ENCODE results near the gene ATOH8. TPM values are rescaled to one million over a fixed set of nuclear protein-coding genes. Genes with fewer than 3 reads are reported as not detected.
A peak's percentile ranks its signal among the peaks of the same experiment; 100 is the strongest.

Gene ATOH8
- total RNA-seq, 4 donors from 2014 or later: 34.5 to 79.5 (median 59.6) TPM

DNA sequence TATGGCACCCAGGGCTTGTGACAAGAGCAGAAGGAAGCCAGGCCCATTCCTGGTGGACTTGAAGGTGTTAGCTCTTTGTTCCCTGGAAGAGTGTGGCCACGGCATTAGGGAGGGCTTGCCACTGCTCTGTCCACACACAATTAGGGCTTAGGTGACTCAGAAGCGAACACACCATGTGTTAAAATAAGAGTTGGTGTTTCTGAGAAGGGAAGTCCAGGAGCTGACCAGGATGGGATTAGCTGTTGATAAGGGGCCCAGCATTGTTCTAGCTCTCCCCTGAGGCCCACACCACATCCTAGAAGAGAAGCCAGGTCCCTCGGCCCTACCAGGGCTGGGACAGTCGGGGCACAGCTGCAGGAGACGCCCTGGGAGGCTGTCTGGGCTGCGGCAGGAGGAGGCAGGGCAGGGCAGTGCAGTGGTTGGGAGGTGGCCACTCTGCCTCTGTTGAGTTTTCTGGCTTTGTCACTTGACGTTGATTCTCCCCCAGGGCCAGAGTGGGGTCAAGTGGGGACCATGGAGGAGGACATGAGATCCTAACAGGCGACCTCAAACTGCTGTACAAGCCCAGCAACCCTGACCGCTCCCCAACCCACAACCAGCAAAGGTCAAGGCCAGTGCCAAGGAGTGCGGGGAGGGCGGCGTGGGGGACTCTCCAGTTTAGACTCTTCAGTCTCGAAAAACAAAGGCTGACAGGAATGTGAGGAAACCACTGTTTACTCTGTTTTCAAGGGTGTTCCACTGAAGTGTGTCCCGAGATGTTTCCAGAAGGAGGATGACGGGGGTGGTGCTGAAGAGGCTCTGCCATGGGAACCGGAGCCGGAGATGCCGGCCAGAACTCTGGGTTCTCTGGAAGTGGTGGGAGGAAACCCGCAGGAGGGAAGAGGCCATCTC lies 42.9 kb upstream of the ATOH8 start:
- peak; percentile 54 for ATAC-seq
- Histone ChIP-seq H3K4me1 (peaks cover 0 to 36% (median 4%) of the 10 kb centered on the region in 3 donors), H3K27me3 (no peaks in the 10 kb centered on the region), H3K4me3 (peak overlapping the region in 1 of 2 donors; percentile 5), H3K27ac (peak overlapping the region in 3 of 4 donors; percentile 64 to 75 (median 72)), H3K36me3 (no peaks in the 10 kb centered on the region), H3K9me3 (no peaks in the 10 kb centered on the region)
- WGBS, 2 donors (ENCODE audit: low coverage in 1 of 2): 68% methylated on average over 6 of the region's 19 CpGs; no CpG with 5 or more reads in 1 of the 2 donors
- TF ChIP-seq, protein P1, sequence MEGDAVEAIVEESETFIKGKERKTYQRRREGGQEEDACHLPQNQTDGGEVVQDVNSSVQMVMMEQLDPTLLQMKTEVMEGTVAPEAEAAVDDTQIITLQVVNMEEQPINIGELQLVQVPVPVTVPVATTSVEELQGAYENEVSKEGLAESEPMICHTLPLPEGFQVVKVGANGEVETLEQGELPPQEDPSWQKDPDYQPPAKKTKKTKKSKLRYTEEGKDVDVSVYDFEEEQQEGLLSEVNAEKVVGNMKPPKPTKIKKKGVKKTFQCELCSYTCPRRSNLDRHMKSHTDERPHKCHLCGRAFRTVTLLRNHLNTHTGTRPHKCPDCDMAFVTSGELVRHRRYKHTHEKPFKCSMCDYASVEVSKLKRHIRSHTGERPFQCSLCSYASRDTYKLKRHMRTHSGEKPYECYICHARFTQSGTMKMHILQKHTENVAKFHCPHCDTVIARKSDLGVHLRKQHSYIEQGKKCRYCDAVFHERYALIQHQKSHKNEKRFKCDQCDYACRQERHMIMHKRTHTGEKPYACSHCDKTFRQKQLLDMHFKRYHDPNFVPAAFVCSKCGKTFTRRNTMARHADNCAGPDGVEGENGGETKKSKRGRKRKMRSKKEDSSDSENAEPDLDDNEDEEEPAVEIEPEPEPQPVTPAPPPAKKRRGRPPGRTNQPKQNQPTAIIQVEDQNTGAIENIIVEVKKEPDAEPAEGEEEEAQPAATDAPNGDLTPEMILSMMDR (IDR thresholded peaks at IDR 0.05): no peak
- peak; percentile 14 for TF ChIP-seq POLR2AphosphoS5 (IDR thresholded peaks at IDR 0.05)
- TF ChIP-seq EP300 (IDR thresholded peaks at IDR 0.05): no peak

DNA sequence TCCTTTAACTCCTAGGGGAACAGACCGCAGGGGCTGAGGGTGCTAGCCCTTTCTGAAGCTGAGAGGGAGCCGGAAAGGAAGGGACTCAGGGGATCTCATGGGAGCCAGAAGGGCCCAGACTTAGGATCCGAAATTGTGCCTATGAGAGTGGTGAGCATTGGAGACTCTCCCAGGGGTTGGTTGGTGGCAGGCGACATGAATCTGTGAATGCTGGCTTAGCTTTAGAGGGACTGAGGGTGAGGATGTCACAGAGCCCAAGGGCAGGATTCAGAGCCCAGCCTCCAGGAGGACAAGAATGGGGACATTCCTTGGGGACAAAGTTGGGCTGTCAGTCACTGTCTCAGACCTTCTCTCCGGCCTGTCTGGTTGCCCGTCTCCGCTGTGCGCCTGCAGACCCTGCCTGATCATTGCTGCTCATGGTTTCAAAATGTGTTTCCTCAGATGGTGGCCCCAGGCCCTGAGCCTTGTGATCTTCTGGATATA lies 42.2 kb upstream of the ATOH8 start:
- TF ChIP-seq POLR2A (IDR thresholded peaks at IDR 0.05): no peak
- no peak for TF ChIP-seq POLR2AphosphoS5 (IDR thresholded peaks at IDR 0.05)
- TF ChIP-seq, protein P1 (IDR thresholded peaks at IDR 0.05): no peak
- no peak for TF ChIP-seq EP300 (IDR thresholded peaks at IDR 0.05)
- H3K4me3 ChIP-seq: peak overlapping the region in 1 of 2 donors; percentile 5
- peaks cover 0 to 33% (median 0%) of the 10 kb centered on the region in 3 donors for H3K4me1 ChIP-seq
- H3K27me3 ChIP-seq: no peaks in the 10 kb centered on the region
- peak overlapping the region in 3 of 4 donors; percentile 64 to 72 (median 70) for H3K27ac ChIP-seq
- ATAC-seq: no peak
- H3K36me3 ChIP-seq: no peaks in the 10 kb centered on the region
- H3K9me3 ChIP-seq: no peaks in the 10 kb centered on the region
- WGBS, 2 donors (ENCODE audit: low coverage in 1 of 2): 80% methylated on average over 2 of the region's 8 CpGs; no CpG with 5 or more reads in 1 of the 2 donors

- ATAC-seq: no peak
- WGBS, 2 donors (ENCODE audit: low coverage in 1 of 2): 40 to 100% methylated on average over 1 to 7 of the region's 15 CpGs
These were observed 41.5 kb upstream of the ATOH8 start for GRCh38 chr2:85712336-85712735.

DNA sequence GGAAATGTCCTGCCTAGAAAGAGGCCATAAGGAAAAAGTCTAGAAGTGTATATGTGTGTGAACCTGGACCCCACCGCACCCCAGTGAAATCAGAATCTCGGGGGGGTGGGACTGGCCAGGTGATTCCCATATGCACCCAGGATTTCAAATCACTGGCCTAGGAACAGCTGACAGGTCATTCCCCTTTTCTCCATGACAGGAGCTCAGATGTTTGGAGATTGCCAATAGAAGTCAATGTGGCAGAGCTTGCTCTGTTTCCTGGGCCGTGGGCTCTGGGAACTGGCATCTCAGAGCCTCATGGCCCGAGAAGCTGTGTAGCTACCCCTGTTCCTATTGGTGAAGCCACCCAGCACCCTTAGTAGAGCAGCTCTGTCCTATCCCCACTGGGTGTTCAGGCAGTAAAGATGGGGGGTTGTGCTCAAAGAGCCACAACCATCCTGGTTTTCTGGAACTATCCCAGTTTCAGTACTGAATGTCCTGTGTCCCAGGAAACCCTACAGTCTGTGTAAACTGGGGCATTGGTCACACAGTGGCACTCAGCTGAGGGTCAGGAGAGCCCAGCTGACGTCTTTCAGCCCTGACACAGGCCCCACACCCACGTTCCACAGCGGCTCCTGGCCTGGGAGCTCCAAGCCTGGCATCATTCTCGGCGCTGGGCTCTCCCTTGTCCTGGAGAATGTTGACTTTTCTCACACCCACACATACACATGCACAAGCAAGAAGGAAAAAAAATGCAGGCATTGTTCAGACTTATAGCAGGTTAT lies 40.8 kb upstream of the ATOH8 start:
- TF ChIP-seq POLR2A (IDR thresholded peaks at IDR 0.05) (no peak), EP300 (IDR thresholded peaks at IDR 0.05) (no peak), POLR2AphosphoS5 (IDR thresholded peaks at IDR 0.05) (no peak)
- TF ChIP-seq, protein P1 (IDR thresholded peaks at IDR 0.05): no peak
- Histone ChIP-seq H3K9me3 (no peaks in the 10 kb centered on the region), H3K4me1 (peaks cover 0 to 23% (median 0%) of the 10 kb centered on the region in 3 donors), H3K36me3 (no peaks in the 10 kb centered on the region), H3K27ac (peak overlapping the region in 3 of 4 donors; percentile 53 to 72 (median 70)), H3K4me3 (no peak overlapping the region), H3K27me3 (no peaks in the 10 kb centered on the region)
- 66 to 67% methylated on average over 3 to 5 of the region's 9 CpGs for WGBS, 2 donors (ENCODE audit: low coverage in 1 of 2)
- no peak for ATAC-seq

More at GRCh38 chr2:85712336-85712735, 41.5 kb upstream of the ATOH8 start:
- H3K36me3 ChIP-seq: no peaks in the 10 kb centered on the region
- H3K27ac ChIP-seq: peak overlapping the region in 3 of 4 donors; percentile 53 to 72 (median 70)
- no peak overlapping the region for H3K4me3 ChIP-seq
- no peak for TF ChIP-seq POLR2A (IDR thresholded peaks at IDR 0.05)
- no peak for TF ChIP-seq POLR2AphosphoS5 (IDR thresholded peaks at IDR 0.05)
- TF ChIP-seq, protein P1 (IDR thresholded peaks at IDR 0.05): no peak
- no peak for TF ChIP-seq EP300 (IDR thresholded peaks at IDR 0.05)
- H3K9me3 ChIP-seq: no peaks in the 10 kb centered on the region
- no peaks in the 10 kb centered on the region for H3K27me3 ChIP-seq
- H3K4me1 ChIP-seq: peaks cover 0 to 25% (median 0%) of the 10 kb centered on the region in 3 donors
